GM18499 (cell line): ENCODE results near the gene THOP1.

Source experiments
- ATAC-seq: cut with Tn5 transposase; IDR thresholded peaks from one replicate; pipeline ENCODE4 v1.9.1; 2021; ENCODE audit warnings: moderate number of reproducible peaks; ENCODE audit not compliant: insufficient read depth, unreplicated experiment

The THOP1 gene

DNA sequence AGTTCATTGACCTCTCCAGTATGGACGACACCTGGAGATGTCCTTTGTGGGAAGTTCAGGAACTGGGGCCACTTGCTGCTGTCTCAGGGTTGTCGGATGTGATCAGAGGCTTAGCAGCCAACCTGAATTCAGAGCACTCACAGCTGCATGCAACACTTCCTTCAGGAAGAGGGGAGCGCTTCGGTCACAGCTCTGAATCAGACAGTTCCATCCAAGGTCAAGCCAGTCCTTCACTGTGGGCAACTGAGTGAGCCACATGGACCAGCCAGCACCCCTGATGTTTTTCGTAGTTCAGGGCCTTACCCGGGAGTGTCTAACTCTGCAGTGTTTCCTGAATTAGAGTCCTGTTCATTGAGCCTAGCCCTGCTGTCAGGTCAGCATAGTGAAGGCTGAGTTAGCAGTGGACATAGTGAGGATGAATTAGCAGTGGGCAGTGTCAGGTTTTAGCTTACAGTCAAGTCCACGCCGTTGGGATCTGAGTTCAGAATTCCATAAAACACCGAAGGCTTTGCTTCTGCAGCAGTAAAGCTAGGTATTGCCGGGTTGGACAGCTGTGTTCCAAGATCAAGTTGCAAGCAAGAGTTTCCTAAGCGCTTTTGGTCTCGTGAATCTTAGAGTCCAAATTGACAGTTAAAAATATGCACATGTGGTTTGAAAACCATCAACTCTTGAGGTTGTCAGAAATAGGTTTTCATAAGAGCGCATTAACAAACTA lies 61.0 kb downstream of the THOP1 start:
- ATAC-seq: no peak

DNA sequence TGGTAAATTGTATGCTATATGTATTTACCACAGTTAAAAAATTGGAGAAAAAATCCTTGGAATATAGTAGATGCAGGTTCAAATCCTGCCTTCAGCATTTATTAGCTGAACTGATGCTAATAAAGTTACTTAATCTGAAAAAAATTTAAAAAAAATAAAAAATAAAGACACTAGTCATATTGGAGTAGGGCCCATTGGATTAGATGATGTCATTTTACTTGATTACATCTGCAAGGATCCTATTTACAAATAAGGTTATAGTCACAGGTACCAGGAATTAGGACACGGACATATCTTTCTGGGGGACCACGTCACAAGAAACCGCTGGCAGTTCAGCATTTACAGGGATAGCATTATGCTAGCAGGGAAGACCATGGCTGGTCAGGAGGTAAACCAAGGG lies 62.2 kb downstream of the THOP1 start:
- no peak for ATAC-seq

DNA sequence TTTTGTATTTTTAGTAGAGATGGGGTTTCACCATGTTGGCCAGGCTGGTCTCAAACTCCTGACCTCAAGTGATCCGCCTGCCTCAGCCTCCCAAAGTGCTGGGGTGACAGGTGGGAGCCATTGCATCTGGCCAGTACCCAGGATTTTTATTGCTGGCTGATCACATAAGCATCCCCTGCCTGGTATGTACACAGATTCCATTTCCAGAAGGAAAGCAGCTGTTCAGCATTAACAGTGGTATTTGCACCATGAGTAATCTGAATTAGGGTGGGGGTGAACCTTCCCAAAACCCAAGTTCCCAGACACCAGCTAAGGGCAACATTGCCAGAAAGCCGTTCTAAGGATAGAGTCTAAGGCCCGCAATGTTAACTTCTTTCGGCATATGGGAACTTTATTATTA lies 63.3 kb downstream of the THOP1 start:
- ATAC-seq: no peak

DNA sequence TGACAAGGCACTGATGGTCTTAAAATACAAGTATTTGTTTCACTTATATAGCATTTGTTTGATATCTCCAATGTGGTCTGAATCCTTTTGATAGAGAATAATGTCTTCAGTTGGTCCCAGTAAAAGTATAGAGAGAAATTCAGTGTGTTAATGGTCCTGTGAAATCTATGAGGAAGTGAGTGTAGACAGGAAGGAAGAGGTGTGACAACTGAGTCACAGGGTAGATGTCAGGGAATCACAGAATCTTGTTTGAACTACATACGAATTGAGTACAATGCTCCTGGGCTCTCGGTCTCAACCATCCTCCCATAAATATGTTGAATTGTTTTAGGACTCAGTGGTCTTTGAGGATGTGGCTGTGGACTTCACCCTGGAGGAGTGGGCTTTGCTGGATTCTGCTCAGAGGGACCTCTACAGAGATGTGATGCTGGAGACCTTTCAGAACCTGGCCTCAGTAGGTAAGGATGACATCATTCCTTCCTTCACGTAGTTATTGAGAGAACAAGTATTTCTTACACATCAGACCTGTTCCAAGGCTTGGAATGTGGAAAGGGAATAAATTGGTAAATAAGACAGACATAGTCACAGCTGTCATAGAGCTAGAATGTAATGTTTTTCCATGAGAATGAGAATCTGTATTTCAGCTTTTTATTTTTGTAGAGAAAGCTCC lies 65.1 kb downstream of the THOP1 start:
- ATAC-seq: no peak

- no peak for ATAC-seq
These were observed 67.3 kb downstream of the THOP1 start for GRCh38 chr19:2852598-2852997.

DNA sequence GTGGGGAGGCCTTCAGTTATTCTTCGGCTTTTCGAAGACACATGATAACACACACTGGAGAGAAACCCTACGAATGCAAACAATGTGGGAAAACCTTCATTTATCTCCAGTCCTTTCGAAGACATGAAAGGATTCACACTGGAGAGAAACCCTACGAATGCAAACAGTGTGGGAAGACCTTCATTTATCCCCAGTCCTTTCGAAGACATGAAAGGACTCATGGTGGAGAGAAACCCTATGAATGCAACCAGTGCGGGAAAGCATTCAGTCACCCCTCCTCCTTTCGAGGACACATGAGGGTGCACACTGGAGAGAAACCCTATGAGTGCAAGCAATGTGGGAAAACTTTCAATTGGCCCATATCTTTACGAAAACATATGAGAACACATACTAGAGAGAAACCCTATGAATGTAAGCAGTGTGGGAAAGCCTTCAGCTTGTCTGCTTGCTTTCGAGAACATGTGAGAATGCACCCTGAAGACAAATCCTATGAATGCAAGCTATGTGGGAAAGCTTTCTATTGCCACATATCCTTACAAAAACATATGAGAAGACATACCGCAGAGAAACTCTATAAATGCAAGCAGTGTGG lies 67.8 kb downstream of the THOP1 start:
- ATAC-seq: no peak

DNA sequence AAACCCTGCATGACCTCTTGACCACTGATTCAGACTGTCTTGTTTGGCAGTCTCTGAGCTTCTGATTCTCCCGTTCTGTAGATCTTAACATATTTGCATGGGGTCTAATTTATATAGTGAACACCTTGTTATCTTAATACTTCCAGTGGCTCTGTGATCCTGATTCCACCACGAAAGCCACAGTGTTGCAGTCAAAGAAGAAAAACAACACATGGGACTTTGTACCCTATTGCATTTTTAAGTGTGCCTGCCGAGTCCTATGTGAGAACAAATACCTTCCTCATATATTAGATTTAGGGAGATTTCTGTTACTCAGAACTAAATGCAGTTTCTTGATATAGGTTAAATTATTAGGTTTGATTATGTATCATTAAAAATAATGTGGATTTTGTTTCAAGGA lies 69.5 kb downstream of the THOP1 start:
- ATAC-seq: no peak

- ATAC-seq: no peak
These were observed 71.3 kb downstream of the THOP1 start for GRCh38 chr19:2856457-2857050.

GRCh38 chr19:2858864-2859263 lies 73.6 kb downstream of the THOP1 start:
- ATAC-seq: no peak

DNA sequence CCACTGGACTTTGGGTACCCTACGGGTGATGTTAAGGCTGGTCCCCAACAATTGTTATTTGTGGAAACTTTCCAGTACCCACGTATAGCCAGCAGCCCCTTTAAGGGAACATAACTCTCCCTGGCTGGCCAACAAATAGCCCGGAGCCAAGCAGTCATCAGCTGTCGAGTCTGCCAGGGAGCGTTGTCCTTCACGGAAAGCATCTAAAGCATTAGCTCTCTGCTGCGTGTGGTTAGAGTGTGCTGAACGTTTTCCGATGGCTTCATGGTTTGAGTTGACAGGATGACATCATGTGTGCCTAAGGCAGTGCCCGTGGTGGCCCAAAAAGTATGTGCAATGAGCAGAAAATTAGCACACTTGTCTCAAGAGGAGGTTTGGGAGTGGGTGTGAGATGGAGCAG lies 78.5 kb downstream of the THOP1 start:
- no peak for ATAC-seq
